Endothelial cell of umbilical vein (primary cell): ENCODE data around the gene ZNF428. TPM values are rescaled to one million over a fixed set of nuclear protein-coding genes. Genes with fewer than 3 reads are reported as not detected.

Experiments
- BruUV-seq: library from RNA; stranded (reverse); fragments of 400-500 nt; replicated peaks from 2 replicates; lab custom pipeline; 2021; lab: Mats Ljungman, UMichigan
- CTCF ChIA-PET: fragments of 300-600, 350-600 bp; sonication (Branson Sonifier 250); formaldehyde crosslinking; loops from one replicate; lab custom pipeline; 2021; ENCODE audit warnings: antibody characterized with exemption, inconsistent platforms; lab: Charles Lee
- POLR2A ChIA-PET: fragments of 300-600, 350-600 bp; sonication (Branson Sonifier 250); formaldehyde crosslinking; loops from one replicate; lab custom pipeline; 2021; ENCODE audit warnings: antibody characterized with exemption, inconsistent platforms; lab: Charles Lee
- DNase-seq: peaks from one replicate; pipeline ENCODE4 v3.0.0-alpha.2; 2011; ENCODE audit warnings: low read depth, low spot score
- FAIRE-seq: peaks from 2 replicates; lab custom pipeline; 2011; peaks lifted over from hg19 to GRCh38; lab: Jason Lieb, UNC
- H2AFZ ChIP-seq: 2 replicates; pipeline ENCODE4 v1.6.0; 2012; ENCODE audit warnings: low read depth, low read length, control low read depth, inconsistent platforms
- H3K27ac ChIP-seq: 2 replicates; pipeline ENCODE4 v1.5.1; 2011; ENCODE audit warnings: low read depth, mild to moderate bottlenecking, control low read depth, low read length, moderate library complexity; ENCODE audit not compliant: insufficient read depth
- H3K27me3 ChIP-seq, 2 experiments: 2 replicates each; pipeline versions ENCODE4 v1.6.0 to v1.6.1; 2011; ENCODE audit warnings: low read length in 2 of 2, mixed read lengths in 1 of 2; ENCODE audit not compliant: control insufficient read depth in 2 of 2, insufficient read depth in 2 of 2
- H3K36me3 ChIP-seq, 2 experiments: 2 replicates in 1 of 2; 3 replicates in 1 of 2; pipeline ENCODE4 v1.5.1; 2011; ENCODE audit warnings: low read length in 2 of 2, mild to moderate bottlenecking in 1 of 2, moderate library complexity in 1 of 2; ENCODE audit not compliant: control insufficient read depth in 2 of 2, insufficient read depth in 2 of 2; ENCODE audit errors: extremely low read depth in 1 of 2
- H3K4me1 ChIP-seq: 3 replicates; pipeline ENCODE4 v1.5.1; 2011; ENCODE audit warnings: mild to moderate bottlenecking, low read length; ENCODE audit not compliant: control insufficient read depth, insufficient read depth; ENCODE audit errors: extremely low read depth
- H3K4me2 ChIP-seq: 2 replicates; pipeline ENCODE4 v1.6.1; 2011; ENCODE audit warnings: low read length, control low read depth, mixed read lengths; ENCODE audit not compliant: insufficient read depth
- H3K4me3 ChIP-seq, 3 experiments: fragments of 200-600 bp in 1 of 3; sonication (generic), shearing (Covaris generic) in 1 of 3; replicated peaks in 1 of 3; 2 replicates each; pipeline ENCODE4 v1.5.1; 2011 to 2016; ENCODE audit warnings: control low read depth in 3 of 3, low read length in 3 of 3, mild to moderate bottlenecking in 2 of 3, inconsistent platforms in 1 of 3, low read depth in 1 of 3, moderate library complexity in 1 of 3; ENCODE audit not compliant: insufficient read depth in 1 of 3
- H3K79me2 ChIP-seq: 2 replicates; pipeline ENCODE4 v1.6.0; 2012; ENCODE audit warnings: low read length, inconsistent platforms; ENCODE audit not compliant: control insufficient read depth, insufficient read depth
- H3K9ac ChIP-seq: replicated peaks from 2 replicates; pipeline ENCODE3; 2011; ENCODE audit warnings: low read length, control low read depth; ENCODE audit not compliant: insufficient read depth; ENCODE audit errors: extremely low read depth
- H3K9me1 ChIP-seq: replicated peaks from 3 replicates; pipeline ENCODE4 v1.6.0; 2011; ENCODE audit warnings: mild to moderate bottlenecking, low read length; ENCODE audit not compliant: control insufficient read depth, insufficient read depth; ENCODE audit errors: extremely low read depth
- H3K9me3 ChIP-seq: replicated peaks from 2 replicates; pipeline ENCODE4 v1.5.1; 2012; ENCODE audit warnings: low read length, inconsistent platforms; ENCODE audit not compliant: control insufficient read depth, insufficient read depth
- H4K20me1 ChIP-seq: replicated peaks from 2 replicates; pipeline ENCODE3; 2011; ENCODE audit warnings: mild to moderate bottlenecking, low read length; ENCODE audit not compliant: control insufficient read depth, insufficient read depth; ENCODE audit errors: extremely low read depth
- EZH2 ChIP-seq: IDR thresholded peaks from 2 replicates; pipeline ENCODE4 v1.6.1; 2012; ENCODE audit warnings: borderline replicate concordance, low read depth, mild to moderate bottlenecking, moderate library complexity, low read length, inconsistent platforms; ENCODE audit not compliant: severe bottlenecking
- FOS ChIP-seq: IDR thresholded peaks from 2 replicates; pipeline ENCODE4 v1.6.1; 2011; ENCODE audit warnings: mild to moderate bottlenecking, low read length, moderate library complexity, borderline replicate concordance; ENCODE audit not compliant: insufficient read depth
- GATA2 ChIP-seq: IDR thresholded peaks from 2 replicates; pipeline ENCODE4 v1.7.0; 2011; ENCODE audit warnings: low read depth, mild to moderate bottlenecking, moderate library complexity, mixed read lengths, low read length; ENCODE audit not compliant: insufficient read length, insufficient read depth
- JUN ChIP-seq: IDR thresholded peaks from 2 replicates; pipeline ENCODE4 v1.6.1; 2011; ENCODE audit warnings: borderline replicate concordance, low read depth; ENCODE audit not compliant: insufficient read length, insufficient read depth
- MYC ChIP-seq: IDR thresholded peaks from one replicate; pipeline ENCODE4 v1.6.1; 2011; ENCODE audit warnings: mild to moderate bottlenecking, low read depth, low read length
- POLR2A ChIP-seq: IDR thresholded peaks from 2 replicates; pipeline ENCODE4 v1.6.1; 2012; ENCODE audit warnings: low read depth, mild to moderate bottlenecking, control low read depth, low read length
- POLR2AphosphoS5 ChIP-seq: IDR thresholded peaks from 2 replicates; pipeline ENCODE4 v1.6.1; 2012; ENCODE audit warnings: low read depth, mild to moderate bottlenecking, control low read depth, low read length, moderate library complexity; ENCODE audit not compliant: insufficient read depth
- dilution Hi-C: fragments of 300-500 bp; cut with MboI; formaldehyde crosslinking; loops from one replicate; pipeline ENCODE4 v1.15.0; 2019; ENCODE audit warnings: low sequenced_read_pairs; ENCODE audit not compliant: extremely low pct_ligation_motif_present
- intact Hi-C: fragments of 100-400 bp; cut with micrococcal nuclease; formaldehyde crosslinking; loops from one replicate; pipeline ENCODE4 v1.10.0; 2022
- polyA plus RNA-seq, 4 experiments: library from polyadenylated mRNA; depleted of rRNA in 3 of 4; stranded (reverse) in 3 of 4; unstranded in 1 of 4; fragments of >200 nt; gene quantifications; 2 replicates each; pipeline versions ENCODE4 v1.2.1 to v1.2.3, GENCODE V29; 2011 to 2012; ENCODE audit warnings: missing spikeins in 1 of 4
- total RNA-seq: library from RNA; stranded (reverse); gene quantifications from 2 replicates; pipeline ENCODE4 v1.2.3, GENCODE V29; 2021
- TF ChIP-seq, protein P1 (sequence below), 2 donors: IDR thresholded peaks; 1 replicate in 1 of 2; 2 replicates in 1 of 2; pipeline ENCODE4 v1.5.1; 2011; ENCODE audit warnings: low read length in 2 of 2, mild to moderate bottlenecking in 2 of 2, moderate library complexity in 2 of 2, control low read depth in 1 of 2, inconsistent platforms in 1 of 2, low read depth in 1 of 2; ENCODE audit not compliant: insufficient read depth in 1 of 2; ENCODE audit errors: extremely low read depth in 1 of 2
- TF ChIP-seq, protein P2 (sequence below): IDR thresholded peaks from 2 replicates; pipeline ENCODE4 v1.6.1; 2011; ENCODE audit not compliant: insufficient read depth, insufficient read length

The ZNF428 gene
- total and polyA plus RNA-seq, 2 donors (not counting 3 experiments of a cell fraction or from before 2014, with no cell fraction given) = 29.2 to 56.2 TPM

DNA sequence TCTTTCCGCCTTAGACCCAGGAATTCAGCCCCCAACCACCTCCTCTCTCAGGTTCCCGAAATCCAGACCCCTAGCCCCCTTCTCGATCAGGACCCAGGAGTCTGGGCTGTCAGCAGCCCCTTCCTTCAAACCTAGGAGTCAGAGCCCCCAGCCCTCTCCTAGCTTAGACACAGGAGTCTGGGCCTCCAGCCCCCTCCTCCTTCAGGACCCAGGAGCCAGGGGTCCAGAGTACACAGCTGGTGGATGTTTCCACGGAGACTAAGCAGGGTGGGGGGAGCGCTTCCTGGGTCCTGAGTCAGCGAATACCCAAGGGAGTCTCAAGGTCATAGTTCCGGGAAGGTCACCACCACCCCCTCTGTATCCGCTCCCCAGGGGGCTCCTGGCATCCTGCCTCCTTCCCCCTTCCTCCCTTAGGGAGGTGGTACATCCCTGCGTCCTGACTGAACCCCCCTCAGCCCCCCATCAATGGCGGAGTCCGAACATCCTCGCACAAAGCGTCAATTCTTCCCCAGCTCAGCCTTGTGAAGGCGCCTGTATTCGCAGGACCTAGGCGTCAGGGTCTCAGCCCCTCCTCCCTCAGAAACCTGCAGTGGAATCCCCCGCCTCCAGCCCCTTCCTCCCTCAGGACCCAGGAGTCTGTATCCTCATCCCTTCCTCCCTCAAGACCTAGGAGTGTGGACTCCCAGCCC is 15.6 kb upstream of the ZNF428 start:
- intact Hi-C loops = no loop called here
- Histone ChIP-seq H3K4me1 (peaks cover 2% of the 10 kb centered on the region), H2AFZ (no peak overlapping the region), H3K4me3 (no peak overlapping the region), H3K9me3 (no peaks in the 10 kb centered on the region), H3K79me2 (no peaks in the 10 kb centered on the region), H4K20me1 (no peaks in the 10 kb centered on the region), H3K27ac (no peak overlapping the region), H3K9ac (no peak overlapping the region), H3K4me2 (no peak overlapping the region), H3K27me3 (peaks cover 11 to 21% of the 10 kb centered on the region in 2 experiments), H3K36me3 (no peaks in the 10 kb centered on the region), H3K9me1 (no peaks in the 10 kb centered on the region)
- dilution Hi-C loops = no loop called here
- DNase-seq (no peak), FAIRE-seq (no peak)
- no TSS peak for BruUV-seq
- TF ChIP-seq FOS (no peak), POLR2A (no peak), EZH2 (no peak), MYC (no peak)
- TF ChIP-seq, protein P1, sequence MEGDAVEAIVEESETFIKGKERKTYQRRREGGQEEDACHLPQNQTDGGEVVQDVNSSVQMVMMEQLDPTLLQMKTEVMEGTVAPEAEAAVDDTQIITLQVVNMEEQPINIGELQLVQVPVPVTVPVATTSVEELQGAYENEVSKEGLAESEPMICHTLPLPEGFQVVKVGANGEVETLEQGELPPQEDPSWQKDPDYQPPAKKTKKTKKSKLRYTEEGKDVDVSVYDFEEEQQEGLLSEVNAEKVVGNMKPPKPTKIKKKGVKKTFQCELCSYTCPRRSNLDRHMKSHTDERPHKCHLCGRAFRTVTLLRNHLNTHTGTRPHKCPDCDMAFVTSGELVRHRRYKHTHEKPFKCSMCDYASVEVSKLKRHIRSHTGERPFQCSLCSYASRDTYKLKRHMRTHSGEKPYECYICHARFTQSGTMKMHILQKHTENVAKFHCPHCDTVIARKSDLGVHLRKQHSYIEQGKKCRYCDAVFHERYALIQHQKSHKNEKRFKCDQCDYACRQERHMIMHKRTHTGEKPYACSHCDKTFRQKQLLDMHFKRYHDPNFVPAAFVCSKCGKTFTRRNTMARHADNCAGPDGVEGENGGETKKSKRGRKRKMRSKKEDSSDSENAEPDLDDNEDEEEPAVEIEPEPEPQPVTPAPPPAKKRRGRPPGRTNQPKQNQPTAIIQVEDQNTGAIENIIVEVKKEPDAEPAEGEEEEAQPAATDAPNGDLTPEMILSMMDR (IDR thresholded peaks at IDR 0.05; ENCODE audit: extremely low read depth in 1 of 2, insufficient read depth in 1 of 2, low read depth in 1 of 2, low read length in 2 of 2) = no peak
- POLR2A ChIA-PET = no interaction called here
- CTCF ChIA-PET = no interaction called here

DNA sequence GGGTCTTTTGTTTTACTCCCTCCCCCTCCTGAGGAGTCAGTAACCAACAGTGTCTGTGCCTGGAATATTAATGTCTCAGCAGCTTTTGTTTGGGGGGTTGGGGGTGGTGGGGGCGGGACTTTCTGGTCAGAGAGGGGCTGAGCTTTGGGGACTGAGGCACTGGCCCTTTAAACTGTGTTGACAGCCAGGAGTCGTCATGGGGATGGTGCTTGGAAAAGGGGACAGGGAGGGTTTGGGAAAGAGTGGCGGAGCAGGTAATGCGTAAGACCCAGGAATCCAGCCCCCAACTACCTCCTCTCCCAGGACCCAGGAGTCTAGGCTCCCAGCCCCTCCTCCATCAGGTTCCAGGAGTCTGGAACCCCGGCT is 15.1 kb upstream of the ZNF428 start:
- Histone ChIP-seq H4K20me1 (no peaks in the 10 kb centered on the region), H3K27me3 (peaks cover 11 to 21% of the 10 kb centered on the region in 2 experiments), H3K79me2 (no peaks in the 10 kb centered on the region), H3K9me1 (no peaks in the 10 kb centered on the region), H3K4me2 (no peak overlapping the region), H3K9ac (no peak overlapping the region), H3K9me3 (no peaks in the 10 kb centered on the region), H3K27ac (no peak overlapping the region), H3K4me1 (no peaks in the 10 kb centered on the region), H2AFZ (no peak overlapping the region), H3K36me3 (no peaks in the 10 kb centered on the region), H3K4me3 (no peak overlapping the region)
- FAIRE-seq (no peak), DNase-seq (no peak)
- ChIA-PET CTCF (no interaction called here), POLR2A (no interaction called here)
- no peak for TF ChIP-seq MYC
- TF ChIP-seq, protein P2, sequence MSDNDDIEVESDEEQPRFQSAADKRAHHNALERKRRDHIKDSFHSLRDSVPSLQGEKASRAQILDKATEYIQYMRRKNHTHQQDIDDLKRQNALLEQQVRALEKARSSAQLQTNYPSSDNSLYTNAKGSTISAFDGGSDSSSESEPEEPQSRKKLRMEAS = no peak
- no peak for TF ChIP-seq EZH2
- no peak for TF ChIP-seq GATA2
- no peak for TF ChIP-seq FOS
- no peak for TF ChIP-seq JUN
- no peak for TF ChIP-seq POLR2AphosphoS5
- no peak for TF ChIP-seq POLR2A
- TF ChIP-seq, protein P1 (IDR thresholded peaks at IDR 0.05; ENCODE audit: extremely low read depth in 1 of 2, insufficient read depth in 1 of 2, low read depth in 1 of 2, low read length in 2 of 2) = no peak
- dilution Hi-C loops = no loop called here
- no TSS peak for BruUV-seq
- intact Hi-C loops = no loop called here
